PC-9 (cell line): ENCODE results near the gene EHD4.

ENCODE experiments used
- EZH2 ChIP-seq: fragments of 200-600 bp; sonication (generic); IDR thresholded peaks from 2 replicates; pipeline ENCODE4 v1.8.0; 2017; ENCODE audit warnings: antibody characterized with exemption, low read depth
- TF ChIP-seq, protein P1 (sequence below): fragments of 200-600 bp; sonication (generic); conservative IDR thresholded peaks from 2 replicates; pipeline ENCODE4 v1.6.1; 2017; ENCODE audit warnings: mixed run types, antibody characterized with exemption, mild to moderate bottlenecking, moderate library complexity

DNA sequence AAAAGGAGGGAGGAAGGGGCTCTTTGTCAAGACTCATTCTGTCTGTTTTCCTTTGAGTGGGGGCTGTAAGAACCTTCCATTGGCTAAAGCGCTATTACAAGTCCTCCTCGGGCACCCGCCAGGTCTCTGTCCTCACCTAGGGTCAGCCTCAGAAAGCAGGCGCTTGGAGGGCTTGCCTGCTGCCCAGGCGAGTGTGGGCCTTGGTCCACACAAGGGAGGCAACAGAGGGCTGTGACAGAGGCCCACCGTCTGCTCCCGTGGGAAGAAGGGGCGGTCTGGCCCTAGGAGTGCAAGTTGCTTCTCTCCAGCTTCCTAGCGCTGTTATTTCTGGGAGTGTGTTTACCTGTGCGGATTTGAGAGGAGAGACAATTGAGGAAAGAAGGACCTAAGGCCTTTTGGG lies 24.0 kb upstream of the EHD4 start:
- TF ChIP-seq, protein P1, sequence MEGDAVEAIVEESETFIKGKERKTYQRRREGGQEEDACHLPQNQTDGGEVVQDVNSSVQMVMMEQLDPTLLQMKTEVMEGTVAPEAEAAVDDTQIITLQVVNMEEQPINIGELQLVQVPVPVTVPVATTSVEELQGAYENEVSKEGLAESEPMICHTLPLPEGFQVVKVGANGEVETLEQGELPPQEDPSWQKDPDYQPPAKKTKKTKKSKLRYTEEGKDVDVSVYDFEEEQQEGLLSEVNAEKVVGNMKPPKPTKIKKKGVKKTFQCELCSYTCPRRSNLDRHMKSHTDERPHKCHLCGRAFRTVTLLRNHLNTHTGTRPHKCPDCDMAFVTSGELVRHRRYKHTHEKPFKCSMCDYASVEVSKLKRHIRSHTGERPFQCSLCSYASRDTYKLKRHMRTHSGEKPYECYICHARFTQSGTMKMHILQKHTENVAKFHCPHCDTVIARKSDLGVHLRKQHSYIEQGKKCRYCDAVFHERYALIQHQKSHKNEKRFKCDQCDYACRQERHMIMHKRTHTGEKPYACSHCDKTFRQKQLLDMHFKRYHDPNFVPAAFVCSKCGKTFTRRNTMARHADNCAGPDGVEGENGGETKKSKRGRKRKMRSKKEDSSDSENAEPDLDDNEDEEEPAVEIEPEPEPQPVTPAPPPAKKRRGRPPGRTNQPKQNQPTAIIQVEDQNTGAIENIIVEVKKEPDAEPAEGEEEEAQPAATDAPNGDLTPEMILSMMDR, result no peak
- no peak for TF ChIP-seq EZH2
